Endothelial cell of umbilical vein (primary cell): ENCODE data around the gene FRYL. TPM values are rescaled to one million over a fixed set of nuclear protein-coding genes. Genes with fewer than 3 reads are reported as not detected.
A peak's percentile ranks its signal among the peaks of the same experiment; 100 is the strongest.

Source experiments
- BruUV-seq: library from RNA; stranded (reverse); fragments of 400-500 nt; replicated peaks from 2 replicates; lab custom pipeline; 2021; lab: Mats Ljungman, UMichigan
- CTCF ChIA-PET: fragments of 300-600, 350-600 bp; sonication (Branson Sonifier 250); formaldehyde crosslinking; loops from one replicate; lab custom pipeline; 2021; ENCODE audit warnings: antibody characterized with exemption, inconsistent platforms; lab: Charles Lee
- POLR2A ChIA-PET: fragments of 300-600, 350-600 bp; sonication (Branson Sonifier 250); formaldehyde crosslinking; loops from one replicate; lab custom pipeline; 2021; ENCODE audit warnings: antibody characterized with exemption, inconsistent platforms; lab: Charles Lee
- DNase-seq: peaks from one replicate; pipeline ENCODE4 v3.0.0-alpha.2; 2011; ENCODE audit warnings: low read depth, low spot score
- FAIRE-seq: peaks from 2 replicates; lab custom pipeline; 2011; peaks lifted over from hg19 to GRCh38; lab: Jason Lieb, UNC
- H2AFZ ChIP-seq: 2 replicates; pipeline ENCODE4 v1.6.0; 2012; ENCODE audit warnings: low read depth, low read length, control low read depth, inconsistent platforms
- H3K27ac ChIP-seq: 2 replicates; pipeline ENCODE4 v1.5.1; 2011; ENCODE audit warnings: low read depth, mild to moderate bottlenecking, control low read depth, low read length, moderate library complexity; ENCODE audit not compliant: insufficient read depth
- H3K27me3 ChIP-seq, 2 experiments: 2 replicates each; pipeline versions ENCODE4 v1.6.0 to v1.6.1; 2011; ENCODE audit warnings: low read length in 2 of 2, mixed read lengths in 1 of 2; ENCODE audit not compliant: control insufficient read depth in 2 of 2, insufficient read depth in 2 of 2
- H3K36me3 ChIP-seq, 2 experiments: 2 replicates in 1 of 2; 3 replicates in 1 of 2; pipeline ENCODE4 v1.5.1; 2011; ENCODE audit warnings: low read length in 2 of 2, mild to moderate bottlenecking in 1 of 2, moderate library complexity in 1 of 2; ENCODE audit not compliant: control insufficient read depth in 2 of 2, insufficient read depth in 2 of 2; ENCODE audit errors: extremely low read depth in 1 of 2
- H3K4me1 ChIP-seq: 3 replicates; pipeline ENCODE4 v1.5.1; 2011; ENCODE audit warnings: mild to moderate bottlenecking, low read length; ENCODE audit not compliant: control insufficient read depth, insufficient read depth; ENCODE audit errors: extremely low read depth
- H3K4me2 ChIP-seq: 2 replicates; pipeline ENCODE4 v1.6.1; 2011; ENCODE audit warnings: low read length, control low read depth, mixed read lengths; ENCODE audit not compliant: insufficient read depth
- H3K4me3 ChIP-seq, 3 experiments: fragments of 200-600 bp in 1 of 3; sonication (generic), shearing (Covaris generic) in 1 of 3; replicated peaks in 1 of 3; 2 replicates each; pipeline ENCODE4 v1.5.1; 2011 to 2016; ENCODE audit warnings: control low read depth in 3 of 3, low read length in 3 of 3, mild to moderate bottlenecking in 2 of 3, inconsistent platforms in 1 of 3, low read depth in 1 of 3, moderate library complexity in 1 of 3; ENCODE audit not compliant: insufficient read depth in 1 of 3
- H3K79me2 ChIP-seq: 2 replicates; pipeline ENCODE4 v1.6.0; 2012; ENCODE audit warnings: low read length, inconsistent platforms; ENCODE audit not compliant: control insufficient read depth, insufficient read depth
- H3K9ac ChIP-seq: replicated peaks from 2 replicates; pipeline ENCODE3; 2011; ENCODE audit warnings: low read length, control low read depth; ENCODE audit not compliant: insufficient read depth; ENCODE audit errors: extremely low read depth
- H3K9me1 ChIP-seq: replicated peaks from 3 replicates; pipeline ENCODE4 v1.6.0; 2011; ENCODE audit warnings: mild to moderate bottlenecking, low read length; ENCODE audit not compliant: control insufficient read depth, insufficient read depth; ENCODE audit errors: extremely low read depth
- H3K9me3 ChIP-seq: replicated peaks from 2 replicates; pipeline ENCODE4 v1.5.1; 2012; ENCODE audit warnings: low read length, inconsistent platforms; ENCODE audit not compliant: control insufficient read depth, insufficient read depth
- H4K20me1 ChIP-seq: replicated peaks from 2 replicates; pipeline ENCODE3; 2011; ENCODE audit warnings: mild to moderate bottlenecking, low read length; ENCODE audit not compliant: control insufficient read depth, insufficient read depth; ENCODE audit errors: extremely low read depth
- EZH2 ChIP-seq: IDR thresholded peaks from 2 replicates; pipeline ENCODE4 v1.6.1; 2012; ENCODE audit warnings: borderline replicate concordance, low read depth, mild to moderate bottlenecking, moderate library complexity, low read length, inconsistent platforms; ENCODE audit not compliant: severe bottlenecking
- FOS ChIP-seq: IDR thresholded peaks from 2 replicates; pipeline ENCODE4 v1.6.1; 2011; ENCODE audit warnings: mild to moderate bottlenecking, low read length, moderate library complexity, borderline replicate concordance; ENCODE audit not compliant: insufficient read depth
- GATA2 ChIP-seq: IDR thresholded peaks from 2 replicates; pipeline ENCODE4 v1.7.0; 2011; ENCODE audit warnings: low read depth, mild to moderate bottlenecking, moderate library complexity, mixed read lengths, low read length; ENCODE audit not compliant: insufficient read length, insufficient read depth
- JUN ChIP-seq: IDR thresholded peaks from 2 replicates; pipeline ENCODE4 v1.6.1; 2011; ENCODE audit warnings: borderline replicate concordance, low read depth; ENCODE audit not compliant: insufficient read length, insufficient read depth
- MAX ChIP-seq: IDR thresholded peaks from 2 replicates; pipeline ENCODE4 v1.6.1; 2011; ENCODE audit not compliant: insufficient read depth, insufficient read length
- MYC ChIP-seq: IDR thresholded peaks from one replicate; pipeline ENCODE4 v1.6.1; 2011; ENCODE audit warnings: mild to moderate bottlenecking, low read depth, low read length
- POLR2A ChIP-seq: IDR thresholded peaks from 2 replicates; pipeline ENCODE4 v1.6.1; 2012; ENCODE audit warnings: low read depth, mild to moderate bottlenecking, control low read depth, low read length
- POLR2AphosphoS5 ChIP-seq: IDR thresholded peaks from 2 replicates; pipeline ENCODE4 v1.6.1; 2012; ENCODE audit warnings: low read depth, mild to moderate bottlenecking, control low read depth, low read length, moderate library complexity; ENCODE audit not compliant: insufficient read depth
- dilution Hi-C: fragments of 300-500 bp; cut with MboI; formaldehyde crosslinking; loops from one replicate; pipeline ENCODE4 v1.15.0; 2019; ENCODE audit warnings: low sequenced_read_pairs; ENCODE audit not compliant: extremely low pct_ligation_motif_present
- intact Hi-C: fragments of 100-400 bp; cut with micrococcal nuclease; formaldehyde crosslinking; loops from one replicate; pipeline ENCODE4 v1.10.0; 2022
- polyA plus RNA-seq, 4 experiments: library from polyadenylated mRNA; depleted of rRNA in 3 of 4; stranded (reverse) in 3 of 4; unstranded in 1 of 4; fragments of >200 nt; gene quantifications; 2 replicates each; pipeline versions ENCODE4 v1.2.1 to v1.2.3, GENCODE V29; 2011 to 2012; ENCODE audit warnings: missing spikeins in 1 of 4
- total RNA-seq: library from RNA; stranded (reverse); gene quantifications from 2 replicates; pipeline ENCODE4 v1.2.3, GENCODE V29; 2021
- TF ChIP-seq, protein P1 (sequence below), 2 donors: IDR thresholded peaks; 1 replicate in 1 of 2; 2 replicates in 1 of 2; pipeline ENCODE4 v1.5.1; 2011; ENCODE audit warnings: low read length in 2 of 2, mild to moderate bottlenecking in 2 of 2, moderate library complexity in 2 of 2, control low read depth in 1 of 2, inconsistent platforms in 1 of 2, low read depth in 1 of 2; ENCODE audit not compliant: insufficient read depth in 1 of 2; ENCODE audit errors: extremely low read depth in 1 of 2

The FRYL gene
- total and polyA plus RNA-seq, 2 donors (not counting 3 experiments of a cell fraction or from before 2014, with no cell fraction given): 17.0 to 84.9 TPM

GRCh38 chr4:48596336-48596735, 183.7 kb downstream of the FRYL start:
- no peaks in the 10 kb centered on the region for H3K9me1 ChIP-seq
- H3K9ac ChIP-seq: no peak overlapping the region
- dilution Hi-C loops (no loop called here), intact Hi-C loops (no loop called here)
- peaks cover 2% of the 10 kb centered on the region in 2 experiments for H3K36me3 ChIP-seq
- H4K20me1 ChIP-seq: no peaks in the 10 kb centered on the region
- H3K27ac ChIP-seq: no peak overlapping the region
- H3K4me2 ChIP-seq: no peak overlapping the region
- POLR2A ChIA-PET: no interaction called here
- no peaks in the 10 kb centered on the region for H3K9me3 ChIP-seq
- DNase-seq (peak; percentile 57), FAIRE-seq (peak; percentile 12)
- TF ChIP-seq POLR2A: no peak
- TF ChIP-seq JUN: peak; percentile 38
- no TSS peak for BruUV-seq
- H3K4me1 ChIP-seq: peaks cover 43% of the 10 kb centered on the region
- CTCF ChIA-PET: interaction anchor here (0.7 to 3.9 kb wide), 6 partner anchors 9 to 85 kb away, joined by 3 to 31 read pairs (median 4); no protein-coding TSS in a partner anchor
- no peak overlapping the region for H3K4me3 ChIP-seq
- no peaks in the 10 kb centered on the region for H3K27me3 ChIP-seq
- no peak overlapping the region for H2AFZ ChIP-seq
- peaks cover 2% of the 10 kb centered on the region for H3K79me2 ChIP-seq

DNA sequence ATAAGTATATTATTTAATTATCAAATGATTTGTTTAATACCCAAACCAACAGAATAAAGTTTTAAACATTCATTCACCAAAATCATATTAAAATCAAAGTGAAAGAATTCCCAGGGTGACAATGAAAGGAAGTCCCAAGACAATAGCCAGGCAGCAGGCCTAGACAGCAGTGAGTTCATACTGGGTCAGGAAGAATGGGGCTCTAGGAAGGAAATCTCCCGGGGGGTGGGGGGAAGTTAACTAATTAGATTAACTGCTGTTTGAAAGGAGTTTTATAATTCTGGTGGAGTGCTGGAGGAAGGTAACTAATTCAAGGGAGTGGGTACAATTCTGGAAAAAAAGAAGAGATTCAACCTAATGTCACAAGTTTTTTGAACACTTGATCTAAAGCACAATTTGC, 185.9 kb downstream of the FRYL start:
- intact Hi-C loops: loop anchor here (1.0 to 5.0 kb wide), 4 partner anchors 42 to 237 kb away; partner anchors contain the start of gene OCIAD1
- no peaks in the 10 kb centered on the region for H3K9me1 ChIP-seq
- H3K4me2 ChIP-seq: peak overlapping the region; percentile 79
- peak; percentile 74 for FAIRE-seq
- H4K20me1 ChIP-seq: no peaks in the 10 kb centered on the region
- no peak overlapping the region for H2AFZ ChIP-seq
- no TSS peak for BruUV-seq
- peak; percentile 88 for DNase-seq
- H3K27me3 ChIP-seq: no peaks in the 10 kb centered on the region
- H3K4me1 ChIP-seq: peaks cover 47% of the 10 kb centered on the region
- peak overlapping the region in 1 of 3 experiments; percentile 33 for H3K4me3 ChIP-seq
- no peaks in the 10 kb centered on the region for H3K9me3 ChIP-seq
- peaks cover 2% of the 10 kb centered on the region for H3K79me2 ChIP-seq
- H3K36me3 ChIP-seq: peaks cover 0 to 4% of the 10 kb centered on the region in 2 experiments
- H3K27ac ChIP-seq: peak overlapping the region; percentile 31
- TF ChIP-seq POLR2AphosphoS5 (peak; percentile 46), FOS (no peak), GATA2 (peak; percentile 29), JUN (peak; percentile 23), MYC (no peak), EZH2 (no peak), POLR2A (no peak), MAX (no peak)
- TF ChIP-seq, protein P1, sequence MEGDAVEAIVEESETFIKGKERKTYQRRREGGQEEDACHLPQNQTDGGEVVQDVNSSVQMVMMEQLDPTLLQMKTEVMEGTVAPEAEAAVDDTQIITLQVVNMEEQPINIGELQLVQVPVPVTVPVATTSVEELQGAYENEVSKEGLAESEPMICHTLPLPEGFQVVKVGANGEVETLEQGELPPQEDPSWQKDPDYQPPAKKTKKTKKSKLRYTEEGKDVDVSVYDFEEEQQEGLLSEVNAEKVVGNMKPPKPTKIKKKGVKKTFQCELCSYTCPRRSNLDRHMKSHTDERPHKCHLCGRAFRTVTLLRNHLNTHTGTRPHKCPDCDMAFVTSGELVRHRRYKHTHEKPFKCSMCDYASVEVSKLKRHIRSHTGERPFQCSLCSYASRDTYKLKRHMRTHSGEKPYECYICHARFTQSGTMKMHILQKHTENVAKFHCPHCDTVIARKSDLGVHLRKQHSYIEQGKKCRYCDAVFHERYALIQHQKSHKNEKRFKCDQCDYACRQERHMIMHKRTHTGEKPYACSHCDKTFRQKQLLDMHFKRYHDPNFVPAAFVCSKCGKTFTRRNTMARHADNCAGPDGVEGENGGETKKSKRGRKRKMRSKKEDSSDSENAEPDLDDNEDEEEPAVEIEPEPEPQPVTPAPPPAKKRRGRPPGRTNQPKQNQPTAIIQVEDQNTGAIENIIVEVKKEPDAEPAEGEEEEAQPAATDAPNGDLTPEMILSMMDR (IDR thresholded peaks at IDR 0.05; ENCODE audit: extremely low read depth in 1 of 2, insufficient read depth in 1 of 2, low read depth in 1 of 2, low read length in 2 of 2): no peak
- dilution Hi-C loops: no loop called here
- ChIA-PET POLR2A (no interaction called here), CTCF (interaction anchor here (2.6 kb wide), 1 partner anchor 15 kb away, joined by 17 read pairs; no protein-coding TSS in a partner anchor)
- H3K9ac ChIP-seq: peak overlapping the region; percentile 0
